K562 (cell line): ENCODE results near the gene HECW1. TPM values are rescaled to one million over a fixed set of nuclear protein-coding genes. Genes with fewer than 3 reads are reported as not detected.

Source experiments
- CBFB ChIP-seq: sonication (generic); formaldehyde crosslinking; IDR thresholded peaks from 2 replicates; pipeline ENCODE4 v1.4.0; 2020; ENCODE audit warnings: mild to moderate bottlenecking, missing genetic modification reagents
- KLF16 ChIP-seq: IDR thresholded peaks from 2 replicates; pipeline ENCODE4 v1.6.1; 2016; ENCODE audit warnings: antibody characterized with exemption
- MYC ChIP-seq, 2 experiments: fragments of 250-450 bp in 1 of 2; sonication (Bioruptor Pico) in 1 of 2; IDR thresholded peaks; 2 replicates each; pipeline versions ENCODE4 v1.5.1 to v1.6.1; 2012 to 2021; ENCODE audit warnings: low read depth in 2 of 2, borderline replicate concordance in 1 of 2, improper control_type of control experiment in 1 of 2, low read length in 1 of 2, mild to moderate bottlenecking in 1 of 2, moderate library complexity in 1 of 2
- PCBP2 ChIP-seq: fragments of 200-400 bp; formaldehyde crosslinking; IDR thresholded peaks from 2 replicates; pipeline ENCODE4 v1.6.1; 2018; ENCODE audit warnings: low read length, low read depth, mild to moderate bottlenecking, moderate library complexity; ENCODE audit not compliant: poor library complexity, severe bottlenecking
- REST ChIP-seq, 2 experiments: fragments of 450-650 bp; formaldehyde crosslinking in 1 of 2; IDR thresholded peaks; 2 replicates each; pipeline versions ENCODE4 v1.4.0 to v1.6.1; 2014 to 2020; ENCODE audit warnings: mild to moderate bottlenecking in 2 of 2, borderline replicate concordance in 1 of 2, low read depth in 1 of 2
- RFX1 ChIP-seq: fragments of 450-650 bp; IDR thresholded peaks from 2 replicates; pipeline ENCODE4 v1.6.1; 2016; ENCODE audit warnings: mild to moderate bottlenecking, moderate library complexity
- SMARCC2 ChIP-seq: fragments of 450-650 bp; IDR thresholded peaks from 2 replicates; pipeline ENCODE4 v1.6.1; 2017; ENCODE audit warnings: antibody characterized with exemption, moderate library complexity, mild to moderate bottlenecking, low read depth
- SMC3 ChIP-seq: conservative IDR thresholded peaks from 2 replicates; pipeline ENCODE4 v1.6.1; 2011; ENCODE audit warnings: low read depth, low read length, improper control_type of control experiment; ENCODE audit not compliant: insufficient read depth
- TAF1 ChIP-seq: IDR thresholded peaks from 2 replicates; pipeline ENCODE4 v1.6.1; 2011; ENCODE audit warnings: mild to moderate bottlenecking, low read length, moderate library complexity; ENCODE audit not compliant: insufficient read depth, control insufficient read depth, severe bottlenecking; ENCODE audit errors: extremely low read depth
- YY1 ChIP-seq, 3 experiments: IDR thresholded peaks; 2 replicates each; pipeline ENCODE4 v1.6.1; 2011; ENCODE audit warnings: low read length in 2 of 3, mild to moderate bottlenecking in 2 of 3, moderate library complexity in 2 of 3, borderline replicate concordance in 1 of 3, control low read depth in 1 of 3, low read depth in 1 of 3; ENCODE audit not compliant: insufficient read depth in 3 of 3, insufficient replicate concordance in 2 of 3, control insufficient read depth in 1 of 3, insufficient read length in 1 of 3; ENCODE audit errors: extremely low read depth in 1 of 3
- ZNF347 ChIP-seq: fragments of 450-650 bp; formaldehyde crosslinking; IDR thresholded peaks from 2 replicates; pipeline ENCODE4 v1.4.0; 2020; ENCODE audit warnings: low read depth, mild to moderate bottlenecking, moderate library complexity
- polyA plus RNA-seq, 8 experiments: library from polyadenylated mRNA; depleted of rRNA in 4 of 8; stranded (reverse) in 5 of 8; unstranded in 3 of 8; fragments of >200 nt; fragmentation: Nextera tagmentation in 2 of 8; fragmentation: Illumina TruSeq in 1 of 8; extraction: Ambion mirVana in 2 of 8; extraction: Trizol in 1 of 8; gene quantifications; 2 replicates each; pipeline versions ENCODE4 v1.2.1 to v1.2.3, GENCODE V29; 2011 to 2014; ENCODE audit warnings: inconsistent platforms in 1 of 8, missing spikeins in 1 of 8
- total RNA-seq, 7 experiments: library from RNA; depleted of rRNA in 6 of 7; stranded (reverse); fragments of >200 nt in 6 of 7; fragmentation: Illumina TruSeq in 2 of 7; extraction: Trizol in 2 of 7; gene quantifications; 2 replicates each; pipeline versions ENCODE4 v1.2.1 to v1.2.3, GENCODE V29; 2011 to 2021; ENCODE audit warnings: low replicate concordance in 1 of 7
- TF ChIP-seq, protein P1 (sequence below), 2 experiments: IDR thresholded peaks; 2 replicates each; pipeline ENCODE4 v1.6.1; 2011; ENCODE audit warnings: borderline replicate concordance in 1 of 2, control low read depth in 1 of 2, low read depth in 1 of 2, low read length in 1 of 2, mild to moderate bottlenecking in 1 of 2, mixed read lengths in 1 of 2, moderate library complexity in 1 of 2; ENCODE audit not compliant: insufficient read depth in 1 of 2, insufficient read length in 1 of 2, poor library complexity in 1 of 2, severe bottlenecking in 1 of 2; ENCODE audit errors: extremely low read depth in 1 of 2
- TF ChIP-seq, protein P2 (sequence below): fragments of 450-650 bp; IDR thresholded peaks from 2 replicates; pipeline ENCODE4 v1.6.1; 2014; ENCODE audit warnings: low read depth, mild to moderate bottlenecking, moderate library complexity, borderline replicate concordance

Gene HECW1
- total and polyA plus RNA-seq, 9 of the 15 experiments (the other 6 are each of a cell fraction or from before 2014, with no cell fraction given) = 0.07 to 0.31 (median 0.13) TPM; not detected in 4

- TF ChIP-seq REST (IDR thresholded peaks at IDR 0.05; ENCODE audit: borderline replicate concordance) (peak; percentile 67), REST (CRISPR knock-in tag; IDR thresholded peaks at IDR 0.05; ENCODE audit: low read depth) (no peak), MYC (IDR thresholded peaks at IDR 0.05; ENCODE audit: low read depth, low read length) (peak; percentile 54), MYC (CRISPR knock-in tag; IDR thresholded peaks at IDR 0.05; ENCODE audit: borderline replicate concordance, low read depth) (no peak), KLF16 (no peak), TAF1 (no peak), YY1 (IDR thresholded peaks at IDR 0.05; ENCODE audit: borderline replicate concordance in 1 of 3, control insufficient read depth in 1 of 3, extremely low read depth in 1 of 3, insufficient read depth in 3 of 3, insufficient read length in 1 of 3, insufficient replicate concordance in 2 of 3, low read depth in 1 of 3, low read length in 2 of 3) (peak in 1 of 3 experiments; percentile 38), RFX1 (no peak), SMARCC2 (no peak), CBFB (CRISPR knock-in tag) (no peak), PCBP2 (no peak), ZNF347 (CRISPR knock-in tag) (no peak), SMC3 (peak; percentile 79; the same call in 1 of the 2 replicates)
- TF ChIP-seq, protein P1, sequence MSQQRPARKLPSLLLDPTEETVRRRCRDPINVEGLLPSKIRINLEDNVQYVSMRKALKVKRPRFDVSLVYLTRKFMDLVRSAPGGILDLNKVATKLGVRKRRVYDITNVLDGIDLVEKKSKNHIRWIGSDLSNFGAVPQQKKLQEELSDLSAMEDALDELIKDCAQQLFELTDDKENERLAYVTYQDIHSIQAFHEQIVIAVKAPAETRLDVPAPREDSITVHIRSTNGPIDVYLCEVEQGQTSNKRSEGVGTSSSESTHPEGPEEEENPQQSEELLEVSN (IDR thresholded peaks at IDR 0.05; ENCODE audit: borderline replicate concordance in 1 of 2, extremely low read depth in 1 of 2, insufficient read depth in 1 of 2, insufficient read length in 1 of 2, low read depth in 1 of 2, low read length in 1 of 2, poor library complexity in 1 of 2, severe bottlenecking in 1 of 2) = peak in 1 of 2 experiments; percentile 18
- TF ChIP-seq, protein P2, sequence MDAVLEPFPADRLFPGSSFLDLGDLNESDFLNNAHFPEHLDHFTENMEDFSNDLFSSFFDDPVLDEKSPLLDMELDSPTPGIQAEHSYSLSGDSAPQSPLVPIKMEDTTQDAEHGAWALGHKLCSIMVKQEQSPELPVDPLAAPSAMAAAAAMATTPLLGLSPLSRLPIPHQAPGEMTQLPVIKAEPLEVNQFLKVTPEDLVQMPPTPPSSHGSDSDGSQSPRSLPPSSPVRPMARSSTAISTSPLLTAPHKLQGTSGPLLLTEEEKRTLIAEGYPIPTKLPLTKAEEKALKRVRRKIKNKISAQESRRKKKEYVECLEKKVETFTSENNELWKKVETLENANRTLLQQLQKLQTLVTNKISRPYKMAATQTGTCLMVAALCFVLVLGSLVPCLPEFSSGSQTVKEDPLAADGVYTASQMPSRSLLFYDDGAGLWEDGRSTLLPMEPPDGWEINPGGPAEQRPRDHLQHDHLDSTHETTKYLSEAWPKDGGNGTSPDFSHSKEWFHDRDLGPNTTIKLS = peak; percentile 35; the same call in 1 of the 2 replicates
Measured at GRCh38 chr7:43108255-43109011, 4.0 kb upstream of the HECW1 start (continued).
